Left kidney (tissue), 8 donors: ENCODE data around the gene RSPO4. TPM values are rescaled to one million over a fixed set of nuclear protein-coding genes. Genes with fewer than 3 reads are reported as not detected.
"Not testable (repeated sequence)": the region's sequence is repeated elsewhere in the genome, so short reads cannot be mapped to it uniquely, and the experiment has no call there.

Experiments used
- DNase-seq: peaks from one replicate; pipeline ENCODE4 v3.0.0-alpha.2; 2013
- long read RNA-seq, 8 donors: transcript quantifications; one replicate each; lab custom pipeline, GENCODE V29; 2026
- polyA plus RNA-seq: library from polyadenylated mRNA; unstranded; fragments of 120-200 nt; gene quantifications from one replicate; pipeline ENCODE4 v1.2.1, GENCODE V29; 2013; ENCODE audit not compliant: insufficient read length

The RSPO4 gene
- polyA plus RNA-seq = 2.3 TPM
- long read RNA-seq, donor 1 = 0 reads
- long read RNA-seq, donor 2 = 0 reads
- long read RNA-seq, donor 3, partial matches to known transcripts = 0 of 1 reads
- long read RNA-seq, donor 3, other reads (novel, unspliced or antisense) = 0 of 1 reads
- long read RNA-seq, donor 4 = 0 reads
- long read RNA-seq, donor 5 = 0 reads
- long read RNA-seq, donor 6, partial matches to known transcripts = 0 of 1 reads
- long read RNA-seq, donor 6, other reads (novel, unspliced or antisense) = 0 of 1 reads
- long read RNA-seq, donor 7, partial matches to known transcripts = 0 of 2 reads
- long read RNA-seq, donor 7, other reads (novel, unspliced or antisense) = 0 of 2 reads
- long read RNA-seq, donor 8 = 0 reads

GRCh38 chr20:1001911-1002681, at the start of gene RSPO4:
RSPO4 (minus strand) TSS chr20:1002311; CDS start chr20:1002164, 147 bp downstream.
- DNase-seq = no peak

- DNase-seq = no peak
Observed at GRCh38 chr20:1050440-1050839, 48.3 kb upstream of the RSPO4 start.

GRCh38 chr20:1045860-1046418, 43.8 kb upstream of the RSPO4 start:
- DNase-seq = no peak

GRCh38 chr20:1041845-1042390, 39.8 kb upstream of the RSPO4 start:
- no peak for DNase-seq

GRCh38 chr20:1038205-1038604, 36.1 kb upstream of the RSPO4 start:
- DNase-seq = no peak

GRCh38 chr20:1037039-1037438, 34.9 kb upstream of the RSPO4 start:
- no peak for DNase-seq

- no peak for DNase-seq
Observed at GRCh38 chr20:1035466-1035865, 33.4 kb upstream of the RSPO4 start.

- no peak for DNase-seq
Observed at GRCh38 chr20:1034415-1034789, 32.3 kb upstream of the RSPO4 start.

GRCh38 chr20:1033751-1034414, 31.8 kb upstream of the RSPO4 start:
- DNase-seq = no peak

GRCh38 chr20:1029980-1030379, 27.9 kb upstream of the RSPO4 start:
- no peak for DNase-seq

- DNase-seq = not testable (repeated sequence)
Observed at GRCh38 chr20:1026214-1026613, 24.1 kb upstream of the RSPO4 start.

- no peak for DNase-seq
Observed at GRCh38 chr20:1022871-1023270, 20.8 kb upstream of the RSPO4 start.

- DNase-seq = no peak
Observed at GRCh38 chr20:1020614-1021013, 18.5 kb upstream of the RSPO4 start.

- no peak for DNase-seq
Observed at GRCh38 chr20:1019344-1019743, 17.2 kb upstream of the RSPO4 start.

GRCh38 chr20:1017677-1018076, 15.6 kb upstream of the RSPO4 start:
- DNase-seq = no peak

GRCh38 chr20:1015181-1015580, 13.1 kb upstream of the RSPO4 start:
- DNase-seq = no peak

- DNase-seq = no peak
Observed at GRCh38 chr20:1014471-1014870, 12.4 kb upstream of the RSPO4 start.

- no peak for DNase-seq
Observed at GRCh38 chr20:1013566-1014340, 11.6 kb upstream of the RSPO4 start.

GRCh38 chr20:1012359-1013168, 10.5 kb upstream of the RSPO4 start:
- no peak for DNase-seq

GRCh38 chr20:1010659-1011058, 8.5 kb upstream of the RSPO4 start:
- no peak for DNase-seq
